K562 (cell line): Measurements from ENCODE around the gene ARHGAP33. TPM values are rescaled to one million over a fixed set of nuclear protein-coding genes. Genes with fewer than 3 reads are reported as not detected.
A peak's percentile ranks its signal among the peaks of the same experiment; 100 is the strongest.

ENCODE experiments used
- ATAC-seq: fragments of 200-7000 bp; cut with Tn5 transposase; 3 replicates; pipeline ENCODE4 v1.9.1; 2020; ENCODE audit warnings: moderate library complexity
- BruUV-seq: library from RNA; stranded (reverse); fragments of 400-500 nt; replicated peaks from 2 replicates; lab custom pipeline; 2021; lab: Mats Ljungman, UMichigan
- CTCF ChIA-PET: fragments of 300-600 bp; formaldehyde crosslinking; extraction: SDS; loops from one replicate; lab custom pipeline; 2021; ENCODE audit warnings: low intra/inter-chr PET ratio; lab: Yijun Ruan, JAX
- POLR2A ChIA-PET: fragments of 300-600, 350-650 bp; sonication (Branson Sonifier 250); formaldehyde crosslinking; extraction: SDS; loops from one replicate; lab custom pipeline; 2021; ENCODE audit warnings: antibody characterized with exemption, inconsistent platforms; lab: Yijun Ruan, JAX
- DNase-seq, 4 experiments: peaks; one replicate each; pipeline versions ENCODE4 v3.0.0 to v3.0.0-alpha.2; 2011 to 2018; ENCODE audit warnings: low spot score in 3 of 4, mixed read lengths in 3 of 4; ENCODE audit errors: extremely low read depth in 1 of 4
- FAIRE-seq: peaks from 2 replicates; lab custom pipeline; 2011; peaks lifted over from hg19 to GRCh38; lab: Jason Lieb, UNC
- H2AFZ ChIP-seq: 2 replicates; pipeline ENCODE4 v1.6.0; 2011; ENCODE audit warnings: low read depth, low read length, control low read depth, inconsistent platforms
- H3K27ac ChIP-seq: fragments of 200-600 bp; 3 replicates; pipeline ENCODE4 v1.8.0; 2011; ENCODE audit warnings: low read depth, mild to moderate bottlenecking, control low read depth, inconsistent platforms, low read length, moderate library complexity, mixed read lengths; ENCODE audit errors: extremely low read depth
- H3K27me3 ChIP-seq, 2 experiments: fragments of 300-600 bp in 1 of 2; 2 replicates in 1 of 2; 3 replicates in 1 of 2; pipeline versions ENCODE4 v1.6.0 to v1.8.0; 2011; ENCODE audit warnings: inconsistent platforms in 2 of 2, low read length in 2 of 2, mild to moderate bottlenecking in 1 of 2, mixed read lengths in 1 of 2, moderate library complexity in 1 of 2; ENCODE audit not compliant: control insufficient read depth in 2 of 2, insufficient read depth in 2 of 2
- H3K36me3 ChIP-seq: fragments of 300-600 bp; 3 replicates; pipeline ENCODE4 v1.8.0; 2011; ENCODE audit warnings: mild to moderate bottlenecking, low read length, inconsistent platforms; ENCODE audit not compliant: control insufficient read depth, insufficient read depth
- H3K4me1 ChIP-seq, 2 experiments: fragments of 200-600 bp in 1 of 2; replicated peaks in 1 of 2; 2 replicates in 1 of 2; 3 replicates in 1 of 2; pipeline versions ENCODE4 v1.5.1 to v1.8.0; 2011; ENCODE audit warnings: inconsistent platforms in 2 of 2, low read length in 2 of 2, mild to moderate bottlenecking in 1 of 2, mixed read lengths in 1 of 2, moderate library complexity in 1 of 2; ENCODE audit not compliant: control insufficient read depth in 2 of 2, insufficient read depth in 2 of 2
- H3K4me2 ChIP-seq: 2 replicates; pipeline ENCODE4 v1.6.1; 2011; ENCODE audit warnings: low read length, control low read depth, inconsistent platforms, mixed read lengths; ENCODE audit not compliant: insufficient read depth
- H3K4me3 ChIP-seq: fragments of 200-600 bp; sonication (generic), shearing (Covaris generic); 2 replicates; pipeline ENCODE4 v1.5.1; 2016; ENCODE audit warnings: control low read depth, inconsistent platforms
- H3K79me2 ChIP-seq: fragments of 200-600 bp; 3 replicates; pipeline ENCODE4 v1.8.0; 2011; ENCODE audit warnings: low read length, inconsistent platforms; ENCODE audit not compliant: control insufficient read depth, insufficient read depth
- H3K9ac ChIP-seq, 2 experiments: 2 replicates each; pipeline versions ENCODE4 v1.6.0 to v1.6.1; 2011; ENCODE audit warnings: low read depth in 2 of 2, low read length in 2 of 2, control low read depth in 1 of 2, inconsistent platforms in 1 of 2, mild to moderate bottlenecking in 1 of 2, mixed read lengths in 1 of 2; ENCODE audit not compliant: insufficient read depth in 1 of 2
- H3K9me1 ChIP-seq: one replicate; pipeline ENCODE4 v1.6.0; 2011; ENCODE audit warnings: inconsistent platforms, mild to moderate bottlenecking, low read length, moderate library complexity; ENCODE audit not compliant: control insufficient read depth, insufficient read depth
- H3K9me3 ChIP-seq: replicated peaks from 2 replicates; pipeline ENCODE4 v1.5.1; 2011; ENCODE audit warnings: low read depth, low read length, inconsistent platforms; ENCODE audit not compliant: control insufficient read depth, insufficient read depth
- H4K20me1 ChIP-seq: replicated peaks from 2 replicates; pipeline ENCODE4 v1.6.1; 2011; ENCODE audit warnings: low read length, inconsistent platforms, mixed read lengths; ENCODE audit not compliant: control insufficient read depth, insufficient read depth
- BRD4 ChIP-seq: fragments of 200-600 bp; sonication (generic); IDR thresholded peaks from 2 replicates; pipeline ENCODE4 v1.6.1; 2017; ENCODE audit warnings: inconsistent platforms
- CREB5 ChIP-seq: fragments of 250-450 bp; sonication (Bioruptor Pico); IDR thresholded peaks from 2 replicates; pipeline ENCODE4 v1.5.0; 2020; ENCODE audit warnings: mild to moderate bottlenecking
- DPF2 ChIP-seq: fragments of 450-650 bp; IDR thresholded peaks from 2 replicates; pipeline ENCODE4 v1.6.1; 2016
- E2F5 ChIP-seq: sonication (generic); formaldehyde crosslinking; IDR thresholded peaks from 2 replicates; pipeline ENCODE4 v1.8.0; 2022; ENCODE audit warnings: mild to moderate bottlenecking, missing genetic modification reagents
- PHB2 ChIP-seq: fragments of 450-650 bp; IDR thresholded peaks from 2 replicates; pipeline ENCODE4 v1.6.1; 2017; ENCODE audit warnings: low read depth
- POU5F1 ChIP-seq: fragments of 150-350 bp; IDR thresholded peaks from 2 replicates; pipeline ENCODE4 v1.6.1; 2014; ENCODE audit warnings: borderline replicate concordance, low read length, low read depth, mild to moderate bottlenecking; ENCODE audit not compliant: partially characterized antibody
- SRF ChIP-seq, 2 experiments: fragments of 250-450, 450-650 bp in 1 of 2; sonication (Bioruptor Pico) in 1 of 2; sonication (generic) in 1 of 2; formaldehyde crosslinking; IDR thresholded peaks; 2 replicates each; pipeline versions ENCODE4 v1.5.0 to v1.5.1; 2020 to 2022; ENCODE audit warnings: mild to moderate bottlenecking in 1 of 2, missing genetic modification reagents in 1 of 2
- THAP12 ChIP-seq: fragments of 250-450 bp; sonication (Bioruptor Pico); IDR thresholded peaks from 2 replicates; pipeline ENCODE4 v1.9.0; 2021; ENCODE audit warnings: mild to moderate bottlenecking, inconsistent platforms
- ZNF316 ChIP-seq: fragments of 450-650 bp; IDR thresholded peaks from 2 replicates; pipeline ENCODE4 v1.6.1; 2016
- WGBS: fragments of 100-300 bp; shearing (Covaris generic); methylation state at CpG from one replicate; pipeline ENCODE4 v1.1.6; 2016; ENCODE audit warnings: low coverage, mixed read lengths; ENCODE audit not compliant: insufficient coverage; ENCODE audit errors: missing lambda C conversion rate; 5-methylcytosine and 5-hydroxymethylcytosine counted together
- in situ Hi-C: fragments of 300-500 bp; cut with MboI; formaldehyde crosslinking; loops from 4 replicates; pipeline ENCODE4 v1.15.0; 2018; ENCODE audit warnings: inconsistent platforms, mixed read lengths
- intact Hi-C: fragments of 100-400 bp; cut with micrococcal nuclease; formaldehyde crosslinking; loops from 2 replicates; pipeline ENCODE4 v1.14.2; 2022
- polyA plus RNA-seq, 8 experiments: library from polyadenylated mRNA; depleted of rRNA in 4 of 8; stranded (reverse) in 5 of 8; unstranded in 3 of 8; fragments of >200 nt; fragmentation: Nextera tagmentation in 2 of 8; fragmentation: Illumina TruSeq in 1 of 8; extraction: Ambion mirVana in 2 of 8; extraction: Trizol in 1 of 8; gene quantifications; 2 replicates each; pipeline versions ENCODE4 v1.2.1 to v1.2.3, GENCODE V29; 2011 to 2014; ENCODE audit warnings: inconsistent platforms in 1 of 8, missing spikeins in 1 of 8
- total RNA-seq, 7 experiments: library from RNA; depleted of rRNA in 6 of 7; stranded (reverse); fragments of >200 nt in 6 of 7; fragmentation: Illumina TruSeq in 2 of 7; extraction: Trizol in 2 of 7; gene quantifications; 2 replicates each; pipeline versions ENCODE4 v1.2.1 to v1.2.3, GENCODE V29; 2011 to 2021; ENCODE audit warnings: low replicate concordance in 1 of 7

ARHGAP33 gene
- total and polyA plus RNA-seq, 9 of the 15 experiments (the other 6 are each of a cell fraction or from before 2014, with no cell fraction given) = 0.06 to 26.6 (median 1.6) TPM; not detected in 1

GRCh38 chr19:35746087-35746462 is 29.3 kb upstream of the ARHGAP33 start:
- Histone ChIP-seq H4K20me1 (no peaks in the 10 kb centered on the region), H3K4me1 (peaks cover 27 to 42% of the 10 kb centered on the region in 2 experiments; a peak in 4 of 5 replicates), H3K4me2 (peak overlapping the region; percentile 95), H3K4me3 (peak overlapping the region; percentile 92), H3K27ac (peak overlapping the region; percentile 62), H3K36me3 (peaks cover 19% of the 10 kb centered on the region; the same call in 1 of the 3 replicates), H3K9ac (peak overlapping the region; percentile 92 to 94), H3K79me2 (peaks cover 16% of the 10 kb centered on the region), H3K9me3 (no peaks in the 10 kb centered on the region), H3K27me3 (no peaks in the 10 kb centered on the region), H3K9me1 (no peaks in the 10 kb centered on the region), H2AFZ (no peak overlapping the region)
- CTCF ChIA-PET = no interaction called here
- intact Hi-C loops = loop anchor here (10.0 kb wide), 1 partner anchor 101 kb away; the partner anchor contains the start of genes COX6B1 and ETV2
- FAIRE-seq = no peak
- TF ChIP-seq THAP12 (CRISPR knock-in tag) (no peak), CREB5 (CRISPR knock-in tag) (no peak), PHB2 (no peak), POU5F1 (no peak), SRF (CRISPR knock-in tag; IDR thresholded peaks at IDR 0.05) (no peak), E2F5 (no peak), BRD4 (no peak), ZNF316 (no peak), DPF2 (no peak)
- in situ Hi-C loops = no loop called here
- no peak for DNase-seq
- POLR2A ChIA-PET = interaction anchor here (0.8 to 1.9 kb wide), 3 partner anchors 8 to 74 kb away, joined by 4 to 7 read pairs (median 5); no protein-coding TSS in a partner anchor
- no TSS peak for BruUV-seq
- WGBS = 3% methylated on average over 4 of the region's 4 CpGs
- no peak for ATAC-seq
